Prostate gland (tissue), 2 donors: ENCODE results near the gene FCHSD2.

Experiments
- CTCF ChIP-seq, 4 experiments: fragments of 200-600 bp in 2 of 4; fragments of 450-650 bp in 2 of 4; sonication (generic) in 2 of 4; IDR thresholded peaks; 1 replicate in 3 of 4; 2 replicates in 1 of 4; pipeline ENCODE4 v1.5.1; 2016 to 2019; ENCODE audit warnings: antibody characterized with exemption in 4 of 4, mild to moderate bottlenecking in 2 of 4, moderate library complexity in 2 of 4
- POLR2A ChIP-seq: fragments of 450-650 bp; IDR thresholded peaks from one replicate; pipeline ENCODE4 v1.6.1; 2016; ENCODE audit warnings: antibody characterized with exemption, mild to moderate bottlenecking

GRCh38 chr11:72802822-72803221, 339.3 kb downstream of the FCHSD2 start:
- no peak for TF ChIP-seq CTCF (IDR thresholded peaks at IDR 0.05)
- no peak for TF ChIP-seq POLR2A
